Non-pigmented ciliary epithelial cell (primary cell): Measurements from ENCODE around the gene SPATA46.

ENCODE experiments used
- DNase-seq: peaks from one replicate; pipeline ENCODE4 v3.0.0-alpha.2; 2010; ENCODE audit warnings: low read depth

Gene SPATA46

GRCh38 chr1:162391790-162392563 lies 15.3 kb upstream of the SPATA46 start:
- no peak for DNase-seq

- DNase-seq: no peak
These were observed 13.9 kb upstream of the SPATA46 start for GRCh38 chr1:162390396-162391185.

- DNase-seq: no peak
These were observed 13.3 kb upstream of the SPATA46 start for GRCh38 chr1:162389971-162390370.

- DNase-seq: no peak
These were observed 12.6 kb upstream of the SPATA46 start for GRCh38 chr1:162389021-162389818.

- no peak for DNase-seq
These were observed 12.0 kb upstream of the SPATA46 start for GRCh38 chr1:162388615-162389014.

- no peak for DNase-seq
These were observed 11.5 kb upstream of the SPATA46 start for GRCh38 chr1:162388083-162388594.

- DNase-seq: no peak
These were observed 10.8 kb upstream of the SPATA46 start for GRCh38 chr1:162387226-162388082.

- DNase-seq: no peak
These were observed 9.9 kb upstream of the SPATA46 start for GRCh38 chr1:162386292-162387225.

- no peak for DNase-seq
These were observed 9.0 kb upstream of the SPATA46 start for GRCh38 chr1:162385702-162386101.

- DNase-seq: no peak
These were observed 8.6 kb upstream of the SPATA46 start for GRCh38 chr1:162385280-162385623.

- no peak for DNase-seq
These were observed 8.1 kb upstream of the SPATA46 start for GRCh38 chr1:162384601-162385279.

GRCh38 chr1:162384116-162384515 lies 7.5 kb upstream of the SPATA46 start:
- DNase-seq: no peak

- no peak for DNase-seq
These were observed 6.9 kb upstream of the SPATA46 start for GRCh38 chr1:162383516-162383915.

GRCh38 chr1:162383091-162383490 lies 6.4 kb upstream of the SPATA46 start:
- DNase-seq: no peak

- DNase-seq: no peak
These were observed 5.5 kb upstream of the SPATA46 start for GRCh38 chr1:162381941-162382750.

- no peak for DNase-seq
These were observed 4.7 kb upstream of the SPATA46 start, which contains the start of gene C1orf226 for GRCh38 chr1:162381383-162381782. C1orf226 (plus strand) TSS chr1:162381728; CDS start chr1:162381902, 174 bp downstream.

GRCh38 chr1:162380061-162380846 lies 3.6 kb upstream of the SPATA46 start:
- DNase-seq: no peak

- DNase-seq: no peak
These were observed 1.2 kb downstream of the SPATA46 start for GRCh38 chr1:162375463-162375862.
